NCI-H524 (cell line): ENCODE measurements around the gene ESCO1.
"Not testable (repeated sequence)": the region's sequence is repeated elsewhere in the genome, so short reads cannot be mapped to it uniquely, and the experiment has no call there.

Source experiments
- DNase-seq, 2 experiments: peaks; one replicate each; lab custom pipeline; 2025; lab: John Stamatoyannopoulos, UW

Gene ESCO1, protein sequence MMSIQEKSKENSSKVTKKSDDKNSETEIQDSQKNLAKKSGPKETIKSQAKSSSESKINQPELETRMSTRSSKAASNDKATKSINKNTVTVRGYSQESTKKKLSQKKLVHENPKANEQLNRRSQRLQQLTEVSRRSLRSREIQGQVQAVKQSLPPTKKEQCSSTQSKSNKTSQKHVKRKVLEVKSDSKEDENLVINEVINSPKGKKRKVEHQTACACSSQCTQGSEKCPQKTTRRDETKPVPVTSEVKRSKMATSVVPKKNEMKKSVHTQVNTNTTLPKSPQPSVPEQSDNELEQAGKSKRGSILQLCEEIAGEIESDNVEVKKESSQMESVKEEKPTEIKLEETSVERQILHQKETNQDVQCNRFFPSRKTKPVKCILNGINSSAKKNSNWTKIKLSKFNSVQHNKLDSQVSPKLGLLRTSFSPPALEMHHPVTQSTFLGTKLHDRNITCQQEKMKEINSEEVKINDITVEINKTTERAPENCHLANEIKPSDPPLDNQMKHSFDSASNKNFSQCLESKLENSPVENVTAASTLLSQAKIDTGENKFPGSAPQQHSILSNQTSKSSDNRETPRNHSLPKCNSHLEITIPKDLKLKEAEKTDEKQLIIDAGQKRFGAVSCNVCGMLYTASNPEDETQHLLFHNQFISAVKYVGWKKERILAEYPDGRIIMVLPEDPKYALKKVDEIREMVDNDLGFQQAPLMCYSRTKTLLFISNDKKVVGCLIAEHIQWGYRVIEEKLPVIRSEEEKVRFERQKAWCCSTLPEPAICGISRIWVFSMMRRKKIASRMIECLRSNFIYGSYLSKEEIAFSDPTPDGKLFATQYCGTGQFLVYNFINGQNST

DNA sequence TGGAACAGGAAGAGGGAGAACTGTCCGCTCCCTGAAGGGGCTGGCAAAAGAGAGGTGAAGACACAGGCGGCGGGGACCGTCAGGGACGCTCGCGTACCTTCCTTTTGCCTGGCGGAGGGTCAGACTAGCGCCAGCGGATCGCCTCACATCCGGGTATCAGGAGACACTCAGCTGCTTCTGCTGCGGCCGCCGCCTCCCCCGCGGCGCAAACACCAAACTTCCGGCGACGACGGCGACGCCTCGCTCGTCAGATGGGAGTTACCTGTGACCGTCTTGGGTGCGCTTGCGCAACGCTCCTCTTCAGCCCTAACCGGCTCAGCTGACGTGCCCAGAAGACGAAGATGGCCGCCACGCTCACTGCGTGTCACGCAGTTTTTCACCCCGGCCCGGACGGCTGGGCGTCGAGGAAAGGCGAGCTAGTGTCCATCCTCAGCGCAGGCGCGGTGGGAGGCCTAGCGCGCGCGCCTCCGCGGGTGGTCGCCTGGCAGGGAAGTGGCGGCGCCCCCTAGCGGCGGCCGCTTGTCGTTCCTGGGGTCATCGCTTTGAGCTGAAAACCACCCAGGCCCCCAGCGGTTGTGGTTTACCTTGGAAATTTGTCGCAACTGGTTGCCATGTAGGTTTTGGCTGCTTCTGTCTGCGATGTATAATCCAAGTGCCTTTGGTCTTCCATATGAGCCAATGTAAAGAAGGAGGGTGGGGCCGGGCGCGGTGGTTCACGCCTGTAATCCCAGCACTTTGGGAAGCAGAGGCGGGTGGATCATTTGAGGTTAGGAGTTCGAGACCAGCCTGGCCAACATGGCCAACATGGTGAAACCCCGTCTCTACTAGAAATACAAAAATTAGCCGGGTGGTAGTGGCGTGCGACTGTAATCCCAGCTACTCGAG is at the start of gene ESCO1:
ESCO1 (minus strand) TSS at position 179 of the 885 bp plus-strand sequence. CDS start 25,861 bp downstream, outside the sequence.
- DNase-seq = peak; percentile 96 to 98

DNA sequence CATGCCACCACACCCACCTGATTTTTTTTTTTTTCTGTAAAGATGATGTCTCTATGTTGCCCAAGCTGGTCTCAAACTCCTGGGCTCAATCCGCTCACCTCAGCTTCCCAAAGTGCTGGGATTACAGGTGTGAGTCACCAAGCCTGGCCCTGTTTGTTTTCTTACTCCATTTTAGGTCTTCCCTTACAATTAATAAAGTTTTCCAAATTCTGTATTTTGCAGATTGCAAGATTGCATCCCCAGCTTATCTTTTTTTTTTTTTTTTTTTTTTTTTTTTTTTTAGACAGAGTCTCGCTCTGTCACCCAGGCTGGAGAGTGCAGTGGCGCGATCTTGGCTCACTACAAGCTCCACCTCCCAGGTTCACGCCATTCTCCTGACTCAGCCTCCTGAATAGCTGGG is 39.9 kb upstream of the ESCO1 start:
- DNase-seq = not testable (repeated sequence)

DNA sequence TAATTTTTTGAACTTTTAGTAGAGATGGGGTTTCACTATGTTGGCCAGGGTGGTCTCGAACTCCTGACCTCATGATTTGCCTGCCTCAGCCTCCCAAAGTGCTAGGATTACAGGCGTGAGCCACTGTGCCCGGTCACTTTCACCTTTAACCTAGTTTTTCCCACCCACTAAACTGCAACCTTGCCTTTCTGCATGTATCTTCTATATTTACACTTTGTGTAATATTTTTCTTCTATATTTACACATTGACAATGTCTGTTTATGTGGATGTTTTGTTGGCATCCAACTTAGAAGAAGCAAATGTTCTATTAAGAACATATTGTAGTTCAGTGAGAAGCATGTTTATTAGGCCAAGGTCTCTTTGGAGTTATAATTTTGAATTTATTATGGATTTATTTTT is 38.3 kb upstream of the ESCO1 start:
- DNase-seq = no peak

DNA sequence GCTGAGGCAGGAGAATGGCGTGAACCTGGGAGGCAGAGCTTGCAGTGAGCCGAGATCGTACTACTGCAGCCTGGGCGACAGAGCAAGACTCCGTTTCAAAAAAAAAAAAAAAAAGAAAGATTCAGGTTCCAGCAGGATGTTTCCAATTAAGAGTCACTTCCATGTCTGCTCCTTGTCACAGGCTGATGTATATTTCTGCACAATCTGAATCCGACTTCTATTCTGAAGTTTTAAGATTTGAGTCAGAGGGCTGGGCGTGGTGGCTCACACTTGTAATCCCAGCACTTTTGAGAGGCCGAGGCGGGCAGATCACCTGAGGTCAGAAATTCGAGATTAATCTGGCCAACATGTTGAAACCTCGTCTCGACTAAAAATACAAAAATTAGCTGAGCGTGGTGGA is 36.3 kb upstream of the ESCO1 start:
- no peak for DNase-seq

DNA sequence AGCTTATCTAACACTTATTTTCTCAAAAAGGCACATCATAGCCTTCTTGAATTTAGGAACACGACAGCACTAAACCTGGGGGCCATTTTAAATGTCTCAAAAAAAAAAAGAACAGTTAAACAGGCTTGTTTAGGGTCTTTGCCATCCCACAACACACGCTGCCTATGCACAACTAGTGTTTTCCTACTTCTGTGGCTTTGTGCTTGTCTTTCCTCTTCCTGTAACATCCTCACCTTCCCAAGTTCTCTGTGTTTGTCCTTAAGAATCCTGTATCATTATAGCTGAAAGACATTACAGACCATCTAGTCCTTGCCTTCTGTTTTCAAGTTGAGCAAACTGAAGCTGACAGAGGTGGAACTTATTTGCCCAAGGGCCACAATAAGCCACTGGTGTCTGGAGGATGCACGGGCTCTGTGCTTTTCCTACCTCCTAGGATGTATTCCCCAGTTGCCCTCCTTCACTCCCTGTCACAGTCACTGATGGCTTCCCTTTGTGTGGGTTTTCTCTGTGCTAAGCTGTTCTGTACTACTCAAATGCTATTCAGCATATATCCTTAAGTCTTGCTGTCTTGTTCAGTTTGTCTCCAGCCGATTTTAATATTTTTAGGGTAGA is 34.2 kb upstream of the ESCO1 start:
- DNase-seq = no peak

DNA sequence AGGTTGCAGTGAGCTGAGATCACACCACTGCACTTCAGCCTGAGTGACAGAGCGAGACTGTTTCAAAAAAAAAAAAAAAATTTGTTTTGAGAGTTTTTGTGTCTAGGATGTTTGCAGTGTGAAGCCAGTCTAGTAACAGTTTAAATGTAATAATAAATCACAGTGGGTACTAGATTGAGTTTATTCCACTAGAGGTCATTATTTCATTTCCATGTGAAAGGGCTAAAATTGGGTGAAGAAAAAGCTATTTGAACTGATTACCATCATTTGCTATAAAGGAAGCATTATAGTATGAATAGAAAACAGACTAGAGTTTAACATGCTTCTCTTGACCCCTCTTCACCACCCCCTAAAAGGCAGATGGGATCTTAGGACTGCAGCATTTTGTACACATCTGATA is 31.9 kb upstream of the ESCO1 start:
- no peak for DNase-seq

DNA sequence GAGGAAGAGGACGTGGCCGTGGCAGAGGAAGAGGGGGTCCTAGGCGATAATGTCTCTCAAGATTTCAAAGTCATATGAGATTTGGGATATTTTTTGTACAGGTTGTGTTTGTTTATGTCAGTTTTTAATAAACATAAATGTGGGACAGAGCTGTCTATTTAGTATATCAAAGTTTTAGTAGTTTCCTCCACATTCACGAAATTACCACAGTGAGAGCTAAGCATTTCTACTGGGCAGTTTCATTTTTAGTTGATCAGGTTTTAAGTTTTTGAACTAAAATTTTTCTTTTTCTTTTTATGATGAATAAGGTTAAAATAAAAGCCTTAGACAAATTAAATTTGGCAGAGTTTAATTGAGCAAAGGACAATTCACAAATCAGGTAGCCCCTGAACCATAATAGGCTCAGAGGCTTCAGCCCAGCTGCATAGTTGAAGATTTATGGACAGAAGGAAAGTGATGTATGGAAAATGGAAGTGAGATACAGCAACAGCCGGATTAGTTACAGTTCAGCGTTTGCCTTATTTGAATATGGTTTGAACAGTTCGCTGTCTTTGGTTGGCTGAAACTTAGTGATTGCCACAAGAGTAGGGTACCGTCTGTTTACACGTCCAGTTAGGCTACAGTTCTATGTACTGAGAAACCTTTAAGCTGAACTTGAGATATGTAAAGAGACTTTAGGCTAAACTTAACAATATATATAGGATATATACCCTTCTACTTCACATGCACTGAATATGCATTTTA is 28.8 kb upstream of the ESCO1 start:
- DNase-seq = no peak

DNA sequence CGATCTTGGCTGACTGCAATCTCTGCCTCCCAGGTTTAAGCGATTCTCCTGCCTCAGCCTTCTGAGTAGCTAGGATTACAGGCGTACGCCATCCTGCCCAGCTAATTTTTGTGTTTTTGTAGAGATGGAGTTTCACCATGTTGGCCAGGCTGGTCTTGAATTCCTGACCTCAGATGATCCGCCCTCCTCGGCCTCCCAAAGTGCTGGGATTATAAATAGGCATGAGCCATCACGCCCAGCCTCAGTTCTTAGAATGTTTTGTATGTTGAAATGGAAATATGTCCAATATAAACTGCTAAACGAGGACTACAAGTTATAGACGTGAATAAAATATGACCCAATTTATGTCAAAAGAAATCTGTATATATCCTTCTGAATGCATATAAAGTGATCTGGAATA is 21.1 kb upstream of the ESCO1 start:
- not testable (repeated sequence) for DNase-seq

DNA sequence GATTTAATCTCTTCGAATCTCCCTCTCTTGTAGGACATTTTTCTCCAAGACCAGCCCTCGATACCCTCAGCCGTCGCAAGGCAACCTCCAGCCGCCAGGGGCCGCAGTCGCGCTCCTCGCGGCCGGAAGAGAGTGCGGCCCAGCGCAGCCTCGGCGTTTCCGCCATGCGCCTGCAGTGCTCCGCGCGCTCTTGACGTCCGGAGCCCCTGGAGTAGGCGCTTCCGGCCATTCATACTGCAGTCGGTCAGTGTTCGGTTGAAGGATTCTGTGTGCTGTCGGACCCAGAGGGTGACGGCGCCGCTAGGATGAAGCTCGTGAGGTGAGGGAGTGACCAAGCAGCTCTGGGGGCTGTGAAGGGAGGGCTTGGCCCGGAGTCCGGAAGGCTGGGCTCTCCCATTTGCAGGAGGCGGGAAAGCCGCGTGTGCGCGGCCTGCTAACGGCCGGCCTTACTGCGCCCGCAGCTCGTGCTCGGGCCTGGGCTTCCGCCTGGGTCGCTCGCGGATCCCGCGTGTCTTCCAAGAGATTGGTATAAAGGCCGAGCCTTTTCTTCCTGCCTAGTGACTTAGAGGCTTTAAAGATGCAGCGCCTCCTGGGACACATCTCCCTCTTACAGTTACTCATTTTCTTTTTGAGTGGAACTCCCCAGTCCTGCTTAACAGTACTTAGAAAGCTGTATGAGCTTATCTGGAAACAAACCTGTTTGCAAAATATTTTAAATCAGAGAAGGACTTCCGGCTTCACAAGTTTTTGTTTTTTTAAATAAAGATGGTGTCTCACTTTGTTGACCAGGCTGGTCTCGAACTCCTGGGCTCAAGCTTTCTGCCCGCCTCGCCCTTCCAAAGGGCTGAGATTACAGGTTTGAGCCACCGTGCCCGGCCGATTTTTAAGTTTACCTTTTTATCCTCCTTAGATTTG is 11.9 kb upstream of the ESCO1 start, which contains the start of gene SNRPD1:
SNRPD1 (plus strand) TSS at position 190 of the 915 bp plus-strand sequence; CDS start at position 306, 116 bp downstream.
- peak; percentile 82 to 88 for DNase-seq

DNA sequence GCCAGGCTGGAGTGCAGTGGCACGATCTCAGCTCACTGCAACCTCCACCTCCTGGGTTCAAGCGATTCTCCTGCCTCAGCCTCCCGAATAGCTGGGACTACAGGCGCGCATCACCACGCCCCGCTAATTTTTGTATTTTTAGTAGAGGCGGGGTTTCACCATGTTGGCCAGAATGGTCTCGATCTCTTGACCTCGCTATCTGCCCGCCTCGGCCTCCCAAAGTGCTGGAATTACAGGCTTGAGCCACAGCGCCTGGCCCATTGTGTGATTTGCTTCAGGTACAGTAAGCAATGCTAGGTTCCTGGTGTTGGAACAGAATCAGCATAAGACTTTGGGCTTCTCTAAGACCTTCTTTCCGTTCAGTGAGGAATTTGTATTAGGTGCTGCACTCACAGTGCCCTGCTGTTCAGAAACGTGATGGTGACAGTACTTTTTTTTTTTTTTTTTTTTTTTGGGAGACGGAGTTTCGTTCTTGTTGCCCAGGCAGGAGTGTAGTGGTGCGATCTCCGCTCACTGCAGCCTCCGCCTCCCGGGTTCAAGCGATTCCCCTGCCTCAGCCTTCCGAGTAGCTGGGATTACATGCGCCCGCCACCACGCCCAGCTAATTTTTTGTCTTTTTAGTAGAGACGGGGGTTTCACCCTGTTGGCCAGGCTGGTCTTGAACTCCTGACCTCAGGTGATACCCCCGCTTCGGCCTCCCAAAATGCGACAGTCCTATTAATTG is 11.1 kb upstream of the ESCO1 start:
- not testable (repeated sequence) for DNase-seq

DNA sequence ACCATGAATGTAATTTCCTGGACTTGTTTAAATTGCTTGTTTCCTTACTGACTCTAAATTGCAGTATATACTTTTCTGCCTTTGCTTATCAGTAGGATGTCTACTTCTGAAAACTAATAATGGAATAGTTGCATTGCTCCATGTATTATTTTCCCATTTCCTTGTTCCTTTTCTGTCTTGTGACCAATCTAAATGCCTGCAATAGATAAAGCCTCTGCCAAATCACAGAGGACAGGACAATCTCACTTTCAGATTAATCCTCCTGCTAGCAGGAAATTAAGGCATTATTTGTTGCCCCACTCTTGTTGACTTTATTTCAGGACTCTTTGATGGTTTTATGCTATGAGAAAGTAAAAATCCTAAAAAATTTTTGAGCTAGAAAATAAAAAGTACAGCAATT is 4.7 kb upstream of the ESCO1 start:
- DNase-seq = no peak

DNA sequence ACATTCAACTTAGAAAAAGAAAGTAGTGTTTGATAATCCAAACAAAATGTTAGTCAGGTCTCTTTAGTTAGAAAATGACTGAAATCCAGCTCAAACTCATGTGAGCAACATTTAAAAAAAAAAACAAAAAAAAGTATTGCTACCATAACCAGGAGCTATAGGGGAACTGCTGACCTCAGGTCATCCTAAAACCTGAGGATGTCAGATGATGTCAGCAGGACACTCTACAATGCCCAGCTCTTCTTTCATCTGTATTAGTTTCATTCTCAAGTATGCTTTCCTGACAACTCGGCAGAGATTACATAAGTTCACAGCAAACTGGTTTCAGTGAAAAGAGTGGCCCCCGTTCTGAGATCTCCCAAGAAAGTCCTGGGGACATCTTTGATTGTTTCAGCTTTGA is 4.2 kb upstream of the ESCO1 start:
- DNase-seq = no peak

DNA sequence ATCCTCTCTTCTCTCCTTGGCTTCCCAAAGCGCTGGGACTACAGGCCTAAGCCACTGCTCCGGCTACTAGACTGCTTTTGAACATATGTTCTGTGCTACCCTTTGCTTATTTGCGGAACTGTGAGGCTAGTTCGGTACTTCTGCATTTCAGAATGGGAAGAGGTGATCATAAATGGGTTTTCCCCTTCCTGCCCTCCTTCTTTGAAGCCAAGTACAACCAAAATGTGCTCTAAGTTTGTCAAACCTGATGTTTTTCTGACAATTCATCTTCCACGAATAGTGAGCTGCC is 1.7 kb upstream of the ESCO1 start:
- no peak for DNase-seq

DNA sequence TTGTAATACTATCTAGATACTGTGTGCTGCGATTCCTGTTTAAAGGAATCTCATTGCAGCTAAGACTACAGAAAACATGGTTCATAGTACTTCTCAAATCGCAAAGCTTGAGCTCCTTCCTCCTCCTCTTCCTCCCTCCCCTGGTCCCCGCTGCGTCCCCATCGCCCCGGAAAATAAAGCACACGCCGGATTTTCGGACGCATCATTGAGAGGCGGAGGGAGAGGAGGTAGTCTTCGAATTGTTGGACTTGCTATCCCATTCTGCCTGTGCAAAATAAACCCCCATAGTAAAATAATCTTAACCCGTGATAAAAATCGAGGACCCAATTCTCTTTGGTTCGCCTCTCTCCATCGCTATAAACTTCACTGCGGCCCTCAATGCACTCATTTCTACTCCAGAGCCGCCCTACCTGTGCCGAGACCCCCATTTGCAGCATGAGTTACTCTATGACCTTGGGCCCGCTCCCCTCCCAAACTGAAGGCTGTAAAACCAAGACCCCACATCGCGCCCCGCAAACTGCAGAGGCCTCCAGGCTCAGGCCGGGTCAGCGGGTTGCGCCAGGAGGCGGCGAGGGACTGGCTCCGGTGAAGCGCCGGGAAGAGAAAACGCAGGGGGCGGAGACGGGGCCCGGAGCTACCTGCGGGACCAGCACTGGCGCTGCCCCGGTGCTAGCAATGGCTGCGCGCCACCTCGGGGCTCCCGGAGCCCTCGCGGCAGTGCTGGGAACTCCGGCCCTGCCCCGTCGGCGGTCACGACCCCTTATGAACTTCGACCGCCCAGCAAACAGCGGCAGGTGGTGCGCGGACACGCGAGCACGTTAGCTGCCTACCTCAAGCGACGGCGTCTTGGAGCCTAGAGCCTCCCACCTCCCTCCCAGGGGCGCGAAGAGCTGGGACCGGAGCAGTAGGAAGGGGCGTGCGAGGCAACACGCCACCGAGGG is 649 bp downstream of the ESCO1 start:
- DNase-seq = peak; percentile 10 to 62

DNA sequence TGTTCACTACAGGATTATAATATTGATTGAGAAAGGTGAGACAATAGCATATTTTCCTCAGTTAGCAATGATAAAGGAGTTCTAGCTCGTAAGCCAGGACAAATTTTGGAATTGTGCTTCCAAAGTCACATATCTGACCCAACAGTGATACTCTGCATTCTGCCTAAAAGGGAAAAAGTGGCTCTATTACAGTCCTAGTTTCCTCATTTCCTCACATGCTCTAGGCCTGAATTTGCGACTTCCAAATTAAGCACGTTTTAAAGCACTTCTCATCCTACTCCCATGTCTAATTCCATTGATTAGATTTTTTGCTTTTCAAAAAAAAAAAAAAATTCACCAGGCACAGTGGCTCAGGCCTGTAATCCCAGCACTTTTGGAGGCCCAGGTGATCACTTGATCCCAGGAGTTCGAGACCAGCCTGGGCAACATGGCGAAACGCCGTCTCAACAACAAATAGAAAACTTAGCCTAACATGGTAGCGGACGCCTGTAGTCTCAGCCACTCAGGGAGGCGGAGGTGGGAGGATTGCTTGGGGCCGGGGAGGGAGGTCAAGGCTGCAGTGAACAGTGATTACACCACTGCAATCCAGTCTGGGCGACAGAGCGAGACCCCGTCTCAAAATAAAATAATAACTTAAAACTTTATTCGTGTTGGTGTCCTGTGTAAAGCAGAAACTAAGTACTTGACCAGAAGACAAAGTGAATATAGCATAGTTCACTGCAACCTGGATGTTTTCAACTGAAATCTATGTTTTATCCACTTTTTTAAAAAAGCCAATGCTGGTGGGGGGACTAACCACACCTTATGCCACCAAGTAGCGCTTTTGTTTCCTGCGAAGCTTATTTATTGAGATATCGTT is 1.5 kb downstream of the ESCO1 start:
- DNase-seq = no peak

DNA sequence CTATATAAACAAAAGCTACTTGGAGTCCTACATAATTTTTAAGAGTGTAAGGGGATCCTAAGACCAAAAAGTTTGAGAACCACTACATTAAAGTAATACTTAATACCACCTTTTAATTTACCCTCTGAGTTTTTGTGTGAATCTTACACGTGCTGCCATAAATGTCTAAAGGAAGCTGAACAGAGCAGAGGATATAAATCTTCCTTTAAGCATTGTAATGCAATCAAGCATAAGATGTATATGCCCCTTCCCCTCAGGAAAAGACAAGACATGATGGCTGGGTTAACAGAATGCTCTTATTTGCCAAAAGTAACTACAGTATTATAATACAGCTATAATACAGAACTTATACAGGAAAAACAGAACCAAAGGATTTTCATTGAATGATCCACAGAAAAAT is 2.9 kb downstream of the ESCO1 start:
- DNase-seq = no peak
